ENCODE data around the gene SPDL1.

DNA sequence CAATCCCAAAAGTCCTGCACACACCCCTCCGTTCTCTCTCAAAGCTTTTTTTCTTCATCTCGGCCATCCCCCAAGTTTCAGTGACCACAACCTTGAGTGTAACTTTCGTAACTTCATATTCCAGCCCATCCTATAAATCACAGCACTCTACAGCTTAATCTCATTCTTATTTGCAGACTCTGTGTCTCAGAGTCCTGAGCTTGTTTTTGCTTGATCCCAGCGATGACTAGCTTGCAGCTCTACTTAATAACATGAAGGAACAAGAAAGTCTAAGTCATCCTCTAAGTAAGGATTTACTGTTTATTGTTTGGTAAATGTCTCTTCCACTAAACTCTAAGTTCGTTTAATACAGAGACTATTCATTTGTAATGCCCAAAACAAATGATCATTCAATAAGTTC lies 2.6 kb upstream of the SPDL1 start:
- no peak for TF ChIP-seq CTCF (IDR thresholded peaks at IDR 0.05; ENCODE audit: insufficient read depth, low read length, poor library complexity, severe bottlenecking)
- no peak for TF ChIP-seq EZH2phosphoT487 (conservative IDR thresholded peaks at IDR 0.05; ENCODE audit: low read length)

Data from SU-DHL-6 (cell line).